PC-3 (cell line): ENCODE data around the gene APOL4.

ENCODE experiments used
- EZH2 ChIP-seq: fragments of 300-600 bp; sonication (generic); IDR thresholded peaks from one replicate; pipeline ENCODE4 v1.6.1; 2017; ENCODE audit warnings: antibody characterized with exemption, mild to moderate bottlenecking, low read length; ENCODE audit not compliant: unreplicated experiment
- TF ChIP-seq, protein P1 (sequence below): fragments of 300-600 bp; sonication (generic); conservative IDR thresholded peaks from 2 replicates; pipeline ENCODE4 v1.5.1; 2017; ENCODE audit warnings: antibody characterized with exemption, low read depth, mild to moderate bottlenecking, low read length

DNA sequence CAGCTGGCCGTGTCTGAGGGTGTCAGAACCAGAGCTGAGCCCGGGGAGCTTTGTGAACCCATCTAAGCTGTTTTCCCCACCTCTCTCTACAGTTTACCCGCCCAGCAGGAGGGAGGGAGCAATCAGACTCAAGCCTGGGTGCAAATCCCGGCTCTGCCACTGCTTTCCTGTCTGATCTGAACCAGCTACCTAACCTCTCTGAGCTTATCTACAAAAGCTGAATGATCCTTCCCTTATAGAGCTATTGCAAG, 37.5 kb upstream of the APOL4 start:
- no peak for TF ChIP-seq EZH2
- TF ChIP-seq, protein P1, sequence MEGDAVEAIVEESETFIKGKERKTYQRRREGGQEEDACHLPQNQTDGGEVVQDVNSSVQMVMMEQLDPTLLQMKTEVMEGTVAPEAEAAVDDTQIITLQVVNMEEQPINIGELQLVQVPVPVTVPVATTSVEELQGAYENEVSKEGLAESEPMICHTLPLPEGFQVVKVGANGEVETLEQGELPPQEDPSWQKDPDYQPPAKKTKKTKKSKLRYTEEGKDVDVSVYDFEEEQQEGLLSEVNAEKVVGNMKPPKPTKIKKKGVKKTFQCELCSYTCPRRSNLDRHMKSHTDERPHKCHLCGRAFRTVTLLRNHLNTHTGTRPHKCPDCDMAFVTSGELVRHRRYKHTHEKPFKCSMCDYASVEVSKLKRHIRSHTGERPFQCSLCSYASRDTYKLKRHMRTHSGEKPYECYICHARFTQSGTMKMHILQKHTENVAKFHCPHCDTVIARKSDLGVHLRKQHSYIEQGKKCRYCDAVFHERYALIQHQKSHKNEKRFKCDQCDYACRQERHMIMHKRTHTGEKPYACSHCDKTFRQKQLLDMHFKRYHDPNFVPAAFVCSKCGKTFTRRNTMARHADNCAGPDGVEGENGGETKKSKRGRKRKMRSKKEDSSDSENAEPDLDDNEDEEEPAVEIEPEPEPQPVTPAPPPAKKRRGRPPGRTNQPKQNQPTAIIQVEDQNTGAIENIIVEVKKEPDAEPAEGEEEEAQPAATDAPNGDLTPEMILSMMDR, result no peak
